Activated naive CD4-positive, alpha-beta T cell treated with anti-CD3 and anti-CD28 coated beads, Interleukin-2, amount 10 ng/mL, durations not matched to agents 7 days and 5 days (primary cell): ENCODE measurements around the gene SKIC2.
"Not testable (repeated sequence)": the region's sequence is repeated elsewhere in the genome, so short reads cannot be mapped to it uniquely, and the experiment has no call there.

Source experiments
- CTCF ChIA-PET: fragments of 350-600 bp; sonication (Branson Sonifier 250); formaldehyde crosslinking; loops from one replicate; lab custom pipeline; 2021; ENCODE audit warnings: antibody characterized with exemption; lab: Charles Lee
- DNase-seq: peaks from one replicate; pipeline ENCODE4 v3.0.0-alpha.2; 2020
- H3K27ac Mint-ChIP-seq: one replicate; pipeline ENCODE4 v1.8.0; 2021; ENCODE audit warnings: mild to moderate bottlenecking, moderate library complexity, mixed read lengths
- H3K27me3 Mint-ChIP-seq: one replicate; pipeline ENCODE4 v1.8.0; 2021; ENCODE audit warnings: mild to moderate bottlenecking, mixed read lengths
- H3K36me3 Mint-ChIP-seq: one replicate; pipeline ENCODE4 v1.8.0; 2021; ENCODE audit warnings: mixed read lengths
- H3K4me1 Mint-ChIP-seq: one replicate; pipeline ENCODE4 v1.8.0; 2021; ENCODE audit warnings: mixed read lengths
- H3K4me3 Mint-ChIP-seq: one replicate; pipeline ENCODE4 v1.8.0; 2021; ENCODE audit warnings: mild to moderate bottlenecking, moderate library complexity, mixed read lengths
- H3K9me3 Mint-ChIP-seq: one replicate; pipeline ENCODE4 v1.8.0; 2021; ENCODE audit warnings: mixed read lengths

The SKIC2 gene

DNA sequence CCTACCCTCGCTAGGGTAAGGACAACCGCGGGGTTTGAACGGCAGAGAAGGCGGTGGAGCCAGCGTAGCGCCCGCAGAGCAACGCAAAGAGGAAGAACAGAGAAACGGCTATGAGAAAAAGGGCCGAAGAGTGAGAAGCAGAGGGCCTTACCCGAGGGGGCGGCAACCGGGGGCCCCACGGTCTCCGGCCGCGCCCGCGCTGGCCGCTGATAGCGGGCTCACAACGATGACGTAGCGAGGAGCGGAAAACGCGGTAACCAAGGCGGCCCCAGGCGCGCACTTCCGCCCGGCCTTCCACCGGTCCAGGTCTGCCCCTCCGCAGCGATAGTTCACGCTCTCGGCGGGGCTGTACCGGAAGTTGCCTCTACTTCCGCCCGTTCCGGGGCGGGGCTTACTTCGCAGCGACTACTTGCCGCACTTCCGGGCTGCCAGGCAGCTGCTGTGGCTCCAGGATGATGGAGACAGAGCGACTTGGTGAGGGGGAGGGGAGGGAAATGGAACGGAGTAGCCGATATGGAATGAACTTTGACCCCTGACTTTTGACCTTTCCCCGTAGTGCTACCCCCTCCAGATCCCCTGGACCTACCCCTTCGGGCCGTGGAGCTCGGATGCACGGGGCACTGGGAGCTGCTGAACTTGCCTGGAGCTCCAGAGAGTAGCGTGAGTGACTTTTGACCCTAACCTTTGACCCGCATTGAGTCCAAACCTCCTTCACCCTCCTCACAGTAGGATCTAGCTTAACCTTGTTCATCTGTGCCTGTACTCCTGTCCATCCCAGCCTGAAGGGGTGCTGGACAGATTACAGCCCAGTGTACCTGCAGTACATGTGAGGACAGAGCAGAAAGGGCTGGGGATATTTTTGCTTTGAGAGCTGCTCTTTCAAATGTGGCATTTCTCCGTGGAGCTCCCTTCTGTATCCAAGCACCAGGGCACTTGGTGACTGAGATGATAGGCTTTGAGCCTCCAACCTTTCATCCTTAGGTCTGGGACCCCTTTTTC lies at the start of gene SKIC2, which contains the start of gene NELFE:
TSS of gene SKIC2 (plus strand) at position 435 of the 999 bp plus-strand sequence. CDS start at position 453, 18 bp downstream.
TSS of gene NELFE (minus strand) at position 231 of the 999 bp plus-strand sequence. CDS start 525 bp downstream, outside the sequence.
- Mint-ChIP-seq H3K9me3 (no peaks in the 10 kb centered on the region), H3K27ac (peak within 1 kb of the TSS; percentile 98), H3K4me3 (peak within 1 kb of the TSS; percentile 94), H3K4me1 (peaks cover 32% of the 10 kb centered on the region), H3K36me3 (peaks cover 57% of the 10 kb centered on the region), H3K27me3 (no peaks in the 10 kb centered on the region)
- peak; percentile 99 for DNase-seq
- CTCF ChIA-PET = interaction anchor here (0.9 to 1.9 kb wide), 4 partner anchors 7 to 12 kb away, joined by 3 to 6 read pairs (median 4); partner anchors contain the start of gene DXO

DNA sequence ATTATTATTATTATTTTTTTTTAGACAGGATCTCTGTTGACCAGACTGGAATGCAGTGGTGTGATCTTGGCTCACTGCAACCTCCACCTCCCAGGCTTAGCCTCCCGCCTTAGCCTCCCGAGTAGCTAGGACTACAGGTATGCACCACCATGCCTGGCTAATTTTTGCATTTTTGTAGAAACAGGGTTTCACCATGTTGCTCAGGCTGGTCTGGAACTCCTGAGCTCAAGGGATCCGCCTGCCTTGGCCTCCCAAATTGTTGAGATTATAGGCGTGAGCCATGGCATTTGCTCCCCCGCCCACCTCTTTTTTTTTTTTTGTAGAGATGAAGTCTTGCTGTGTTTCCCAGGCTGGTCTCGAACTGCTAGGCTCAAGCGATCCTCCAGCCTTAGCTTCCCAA lies 49.7 kb upstream of the SKIC2 start:
- H3K27ac Mint-ChIP-seq, CTCF ChIA-PET, H3K9me3 Mint-ChIP-seq, H3K4me3 Mint-ChIP-seq, DNase-seq, H3K36me3 Mint-ChIP-seq, H3K4me1 Mint-ChIP-seq: not testable (repeated sequence)
- H3K27me3 Mint-ChIP-seq = peaks cover 34% of the 10 kb centered on the region

DNA sequence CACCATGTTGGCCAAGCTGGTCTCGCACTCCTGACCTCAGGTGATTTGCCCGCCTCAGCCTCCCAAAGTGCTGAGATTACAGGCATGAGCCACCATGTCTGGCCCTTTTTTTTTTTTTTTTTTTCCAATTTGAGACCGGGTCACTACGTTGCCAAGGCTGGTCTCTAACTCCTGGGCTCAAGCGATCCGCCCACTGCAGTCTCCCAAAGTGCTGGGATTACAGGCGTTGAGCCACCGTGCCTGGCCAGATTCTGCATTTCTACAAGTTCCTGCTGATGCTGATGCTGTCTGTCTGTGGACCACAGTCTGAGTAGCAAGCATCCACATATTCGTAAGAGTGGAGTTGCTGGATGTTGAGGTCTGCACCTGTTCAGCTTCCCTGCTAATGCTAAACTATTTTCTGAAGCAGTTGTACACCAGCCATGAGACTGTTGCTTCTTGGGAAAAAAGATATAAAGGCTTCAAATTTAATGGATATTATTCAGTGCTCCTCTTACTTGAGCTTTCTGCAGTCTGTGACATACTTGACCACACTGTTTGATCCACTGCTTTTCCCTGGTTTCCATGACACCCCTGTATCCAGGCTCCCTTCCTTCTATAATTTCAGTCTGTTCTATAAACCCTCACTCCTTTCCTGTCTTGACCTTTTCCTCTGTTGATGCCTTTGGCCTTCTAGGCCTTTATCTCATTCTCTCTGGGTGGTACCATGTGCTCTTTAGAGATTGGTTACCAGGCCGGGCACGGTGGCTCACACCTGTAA lies 47.0 kb upstream of the SKIC2 start:
- Mint-ChIP-seq H3K27me3 (peaks cover 21% of the 10 kb centered on the region), H3K4me3 (no peak overlapping the region), H3K36me3 (no peaks in the 10 kb centered on the region), H3K9me3 (no peaks in the 10 kb centered on the region), H3K4me1 (peaks cover 2% of the 10 kb centered on the region), H3K27ac (no peak overlapping the region)
- DNase-seq = no peak
- CTCF ChIA-PET = interaction anchor here (1.1 kb wide), 1 partner anchor 10 kb away, joined by 3 read pairs; the partner anchor contains the start of gene ZBTB12

DNA sequence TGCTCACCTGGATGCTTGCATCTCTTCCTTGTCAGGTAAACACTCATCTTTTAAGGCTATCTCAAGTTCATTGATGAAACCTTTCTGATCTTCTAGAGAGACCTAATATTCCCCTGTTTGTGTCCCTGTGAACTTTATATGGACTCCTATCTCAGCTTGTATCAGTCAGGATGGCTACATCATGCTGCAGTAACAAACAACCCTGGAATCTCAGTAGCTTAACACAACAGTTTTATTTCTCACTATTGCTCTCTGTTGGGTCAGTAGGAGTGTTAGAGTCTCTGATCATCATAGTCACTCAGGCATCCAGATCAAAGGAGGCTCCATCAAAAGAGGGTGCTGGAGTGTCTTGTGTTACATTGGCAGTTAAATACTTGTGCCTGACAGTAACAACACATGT lies 43.6 kb upstream of the SKIC2 start:
- Mint-ChIP-seq H3K4me3 (no peak overlapping the region), H3K27me3 (peaks cover 9% of the 10 kb centered on the region), H3K9me3 (no peaks in the 10 kb centered on the region), H3K27ac (no peak overlapping the region), H3K36me3 (no peaks in the 10 kb centered on the region), H3K4me1 (peaks cover 2% of the 10 kb centered on the region)
- DNase-seq = no peak
- CTCF ChIA-PET = no interaction called here

DNA sequence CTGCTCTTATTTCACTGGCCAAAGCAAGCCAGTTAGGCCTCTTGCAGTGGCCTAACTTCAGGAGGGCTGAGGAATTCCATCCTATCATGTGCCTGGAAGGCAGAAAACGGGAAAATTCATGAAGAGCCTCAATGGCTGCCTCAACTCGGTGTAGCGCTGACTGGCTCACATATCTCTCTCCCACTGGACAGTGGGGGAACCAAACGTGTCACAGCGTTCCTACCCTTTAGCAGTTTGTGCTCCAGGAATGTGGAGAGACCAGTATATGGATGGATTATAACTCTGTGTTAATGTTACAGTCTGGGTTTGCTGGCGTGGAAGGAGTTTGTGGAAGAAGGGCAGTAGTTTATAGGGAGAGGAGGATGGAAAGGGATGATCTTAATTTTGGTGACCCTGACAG lies 43.2 kb upstream of the SKIC2 start:
- Mint-ChIP-seq H3K4me3 (no peak overlapping the region), H3K4me1 (peaks cover 2% of the 10 kb centered on the region), H3K36me3 (no peaks in the 10 kb centered on the region), H3K27me3 (peaks cover 12% of the 10 kb centered on the region), H3K27ac (no peak overlapping the region), H3K9me3 (no peaks in the 10 kb centered on the region)
- CTCF ChIA-PET = no interaction called here
- no peak for DNase-seq

DNA sequence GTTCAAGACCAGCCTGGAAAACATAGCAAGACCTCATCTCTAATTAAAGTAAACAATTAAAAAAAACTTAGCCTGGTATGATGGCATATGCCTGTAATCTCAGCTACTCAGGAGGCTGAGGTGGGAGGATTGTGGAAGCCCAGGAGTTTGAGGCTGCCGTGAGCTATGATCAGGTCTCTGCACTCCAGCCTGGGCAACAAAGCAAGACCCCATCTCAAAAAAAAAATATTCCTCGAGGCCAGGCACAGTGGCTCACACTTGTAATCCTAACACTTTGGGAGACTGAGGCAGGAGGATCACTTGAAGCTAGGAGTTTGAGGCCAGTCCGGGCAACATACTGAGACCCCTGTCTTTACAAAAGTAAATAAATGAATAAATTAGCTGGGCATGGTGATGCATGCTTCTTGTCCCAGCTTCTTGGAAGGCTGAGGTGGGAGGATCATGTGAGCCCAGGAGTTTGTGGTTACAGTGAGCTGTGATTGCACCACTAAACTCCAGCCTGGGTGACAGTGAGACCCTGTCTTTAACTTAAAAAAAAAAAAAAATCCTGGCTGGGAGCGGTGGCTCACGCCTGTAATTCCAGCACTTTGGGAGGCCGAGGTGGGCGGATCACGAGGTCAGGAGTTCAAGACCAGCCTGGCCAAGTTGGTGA lies 40.8 kb upstream of the SKIC2 start:
- H3K9me3 Mint-ChIP-seq = no peaks in the 10 kb centered on the region
- no peaks in the 10 kb centered on the region for H3K4me1 Mint-ChIP-seq
- DNase-seq = no peak

DNA sequence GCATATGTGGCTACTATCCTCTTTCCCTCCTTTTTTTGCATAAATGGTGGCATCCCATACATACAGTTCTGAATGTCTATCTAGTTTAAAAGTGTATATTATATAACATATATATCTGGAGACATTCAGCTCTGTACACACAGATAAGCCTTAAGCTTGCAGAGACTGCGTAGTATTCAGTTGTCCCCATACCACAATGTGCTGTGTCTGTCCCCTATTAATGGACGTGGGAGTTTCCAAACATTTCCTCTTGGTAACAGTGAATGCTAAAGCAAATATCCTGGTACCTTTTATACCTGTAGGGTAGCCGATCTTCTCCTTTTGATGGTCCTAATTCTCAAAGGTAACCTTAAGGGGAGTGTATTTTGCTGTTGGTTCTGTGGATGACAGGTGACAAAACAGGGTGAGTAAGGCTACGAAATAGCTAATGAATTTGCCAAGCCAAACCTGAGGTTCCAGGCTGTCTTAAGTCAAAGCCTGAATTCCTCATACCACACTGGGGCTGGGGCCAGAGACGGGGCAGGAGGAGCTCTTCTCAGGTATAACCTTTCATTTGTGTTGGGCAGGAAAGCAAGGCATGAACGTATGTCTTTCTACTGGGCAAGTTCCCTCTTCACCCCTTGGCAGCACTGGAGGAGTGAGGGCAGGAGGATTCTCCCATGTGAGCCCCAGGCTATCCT lies 39.2 kb upstream of the SKIC2 start:
- DNase-seq = no peak
- no peaks in the 10 kb centered on the region for H3K36me3 Mint-ChIP-seq
- no peaks in the 10 kb centered on the region for H3K9me3 Mint-ChIP-seq
- peaks cover 20% of the 10 kb centered on the region for H3K27me3 Mint-ChIP-seq
- no peak overlapping the region for H3K27ac Mint-ChIP-seq
- no peaks in the 10 kb centered on the region for H3K4me1 Mint-ChIP-seq
- no peak overlapping the region for H3K4me3 Mint-ChIP-seq
- CTCF ChIA-PET = interaction anchor here (1.8 kb wide), 1 partner anchor 33 kb away, joined by 7 read pairs; no protein-coding TSS in a partner anchor

More for the DNA sequence above, 40.8 kb upstream of the SKIC2 start:
- Mint-ChIP-seq H3K27me3 (peaks cover 19% of the 10 kb centered on the region), H3K4me3 (no peak overlapping the region), H3K36me3 (no peaks in the 10 kb centered on the region), H3K27ac (no peak overlapping the region)
- CTCF ChIA-PET = interaction anchor here (0.7 to 1.5 kb wide), 3 partner anchors 26 to 65 kb away, joined by 3 to 4 read pairs (median 3); no protein-coding TSS in a partner anchor

DNA sequence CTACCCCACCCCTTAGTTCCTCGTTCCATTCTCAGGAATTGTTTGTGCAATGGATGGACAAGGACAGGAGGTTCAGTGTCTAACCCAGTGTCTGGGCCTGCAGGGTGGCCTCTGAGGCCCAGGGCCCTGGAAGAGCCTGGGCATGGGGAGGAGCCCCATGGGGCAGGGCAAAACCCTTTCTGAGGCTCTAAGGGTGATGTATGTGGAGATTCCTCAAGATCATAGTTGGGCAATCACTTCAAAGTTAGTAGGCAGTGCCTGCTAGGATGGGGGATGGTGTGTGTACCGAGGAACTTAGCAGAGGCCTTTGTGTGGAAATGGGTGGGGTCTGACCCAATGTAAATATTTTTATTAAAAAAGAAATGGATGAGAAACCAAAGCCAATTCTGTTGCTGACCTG lies 38.2 kb upstream of the SKIC2 start:
- H3K36me3 Mint-ChIP-seq = no peaks in the 10 kb centered on the region
- no peak overlapping the region for H3K27ac Mint-ChIP-seq
- no peak for DNase-seq
- H3K4me3 Mint-ChIP-seq = no peak overlapping the region
- CTCF ChIA-PET = interaction anchor here (1.8 kb wide), 1 partner anchor 32 kb away, joined by 7 read pairs; no protein-coding TSS in a partner anchor
- H3K27me3 Mint-ChIP-seq = peaks cover 22% of the 10 kb centered on the region
- H3K4me1 Mint-ChIP-seq = no peaks in the 10 kb centered on the region
- no peaks in the 10 kb centered on the region for H3K9me3 Mint-ChIP-seq

DNA sequence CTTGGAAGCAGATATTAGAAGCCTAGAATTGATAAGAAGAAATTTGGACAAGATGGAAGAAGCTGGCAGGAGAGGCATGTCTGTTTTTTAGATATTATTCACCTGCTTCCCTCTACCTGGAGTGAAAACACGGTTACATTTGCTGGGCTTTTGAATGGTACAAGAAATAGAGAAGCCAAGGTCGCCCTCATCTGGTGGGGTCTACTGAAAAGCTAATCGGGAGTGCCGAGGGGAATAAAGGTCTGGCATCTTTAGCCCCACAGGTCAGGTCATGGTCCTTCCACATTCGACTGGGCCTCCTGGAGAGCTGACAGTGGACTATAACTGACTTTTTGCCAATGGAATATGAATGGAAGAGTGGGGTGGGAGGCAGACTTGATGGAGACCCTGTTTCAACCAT lies 36.0 kb upstream of the SKIC2 start:
- DNase-seq = peak; percentile 53
- H3K4me1 Mint-ChIP-seq = no peaks in the 10 kb centered on the region

DNA sequence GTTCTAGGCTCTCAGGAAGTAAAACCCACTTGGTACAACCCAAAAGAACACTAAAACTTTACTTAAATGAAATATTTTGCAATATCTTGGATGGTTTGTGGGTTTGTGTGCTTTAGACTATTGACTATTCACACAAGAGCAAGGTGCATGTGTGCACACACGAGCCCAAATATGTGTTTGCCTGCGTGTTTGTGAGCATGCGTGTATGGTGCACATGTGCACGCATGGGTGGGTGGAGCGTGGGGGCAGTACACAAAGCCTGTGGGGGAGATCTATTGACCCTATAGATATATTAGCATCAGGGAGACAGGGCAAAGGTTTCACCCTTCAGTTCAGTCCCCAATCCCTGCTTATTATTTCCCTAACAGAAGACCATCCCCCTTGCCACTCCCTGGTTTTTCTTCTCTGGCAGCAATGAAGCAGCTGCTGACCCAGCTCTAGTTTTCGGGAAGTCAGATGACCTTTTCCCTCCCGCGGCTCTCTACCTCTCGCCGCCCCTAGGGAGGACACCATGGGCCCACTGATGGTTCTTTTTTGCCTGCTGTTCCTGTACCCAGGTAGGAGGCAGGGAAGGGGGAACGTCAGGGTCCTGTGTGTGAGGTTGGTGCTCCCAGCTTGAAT lies 31.6 kb upstream of the SKIC2 start, which contains the start of gene C2:
TSS of gene C2 (plus strand) at position 476 of the 621 bp plus-strand sequence. CDS start at position 512, 36 bp downstream.
- no peaks in the 10 kb centered on the region for H3K36me3 Mint-ChIP-seq
- CTCF ChIA-PET = interaction anchor here (0.6 kb wide), 1 partner anchor 8 kb away, joined by 4 read pairs; no protein-coding TSS in a partner anchor
- no peaks in the 10 kb centered on the region for H3K4me1 Mint-ChIP-seq
- no peak for DNase-seq
- no peak within 1 kb of the TSS for H3K27ac Mint-ChIP-seq
- H3K9me3 Mint-ChIP-seq = no peaks in the 10 kb centered on the region
- H3K27me3 Mint-ChIP-seq = peaks cover 12% of the 10 kb centered on the region
- no peak within 1 kb of the TSS for H3K4me3 Mint-ChIP-seq

More for the DNA sequence above, 36.0 kb upstream of the SKIC2 start:
- no peak overlapping the region for H3K4me3 Mint-ChIP-seq
- H3K27me3 Mint-ChIP-seq = peaks cover 24% of the 10 kb centered on the region
- H3K9me3 Mint-ChIP-seq = no peaks in the 10 kb centered on the region
- CTCF ChIA-PET = interaction anchor here (0.8 kb wide), 2 partner anchors 239 to 375 kb away, joined by 3 read pairs; no protein-coding TSS in a partner anchor
- H3K36me3 Mint-ChIP-seq = no peaks in the 10 kb centered on the region
- H3K27ac Mint-ChIP-seq = no peak overlapping the region

DNA sequence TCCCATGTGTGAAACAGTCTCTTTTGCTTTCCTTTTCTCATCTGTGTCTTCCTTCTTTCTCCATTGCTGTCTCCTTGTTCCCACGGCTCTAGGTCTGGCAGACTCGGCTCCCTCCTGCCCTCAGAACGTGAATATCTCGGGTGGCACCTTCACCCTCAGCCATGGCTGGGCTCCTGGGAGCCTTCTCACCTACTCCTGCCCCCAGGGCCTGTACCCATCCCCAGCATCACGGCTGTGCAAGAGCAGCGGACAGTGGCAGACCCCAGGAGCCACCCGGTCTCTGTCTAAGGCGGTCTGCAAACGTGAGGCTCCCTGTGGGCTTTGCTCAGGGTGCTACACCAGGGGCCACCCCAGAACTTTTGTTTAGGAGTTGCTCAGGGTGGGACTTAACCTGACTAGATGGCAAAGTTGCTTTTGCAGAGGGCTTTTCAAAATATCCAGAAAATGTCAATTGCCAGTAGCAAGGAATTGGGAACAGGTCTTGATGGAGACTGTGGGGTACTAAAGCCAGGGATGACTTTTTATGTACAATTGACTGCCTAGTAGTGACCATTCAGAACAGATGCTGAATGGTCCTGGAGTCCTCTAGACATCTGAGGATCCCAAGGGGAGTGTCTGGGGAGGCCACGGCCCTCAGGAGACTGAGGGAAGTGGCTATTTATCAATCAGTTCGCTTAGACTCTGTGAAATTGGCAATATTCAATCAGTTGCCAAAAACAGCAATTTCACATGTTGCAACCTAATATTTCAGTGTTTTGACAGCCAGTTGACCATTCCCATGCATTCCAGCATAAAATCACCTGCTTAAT lies 30.9 kb upstream of the SKIC2 start:
- H3K4me3 Mint-ChIP-seq = no peak overlapping the region
- H3K27ac Mint-ChIP-seq = no peak overlapping the region
- H3K4me1 Mint-ChIP-seq = no peaks in the 10 kb centered on the region
- CTCF ChIA-PET = no interaction called here
- H3K9me3 Mint-ChIP-seq = no peaks in the 10 kb centered on the region
- H3K27me3 Mint-ChIP-seq = peaks cover 12% of the 10 kb centered on the region
- no peak for DNase-seq
- H3K36me3 Mint-ChIP-seq = no peaks in the 10 kb centered on the region

DNA sequence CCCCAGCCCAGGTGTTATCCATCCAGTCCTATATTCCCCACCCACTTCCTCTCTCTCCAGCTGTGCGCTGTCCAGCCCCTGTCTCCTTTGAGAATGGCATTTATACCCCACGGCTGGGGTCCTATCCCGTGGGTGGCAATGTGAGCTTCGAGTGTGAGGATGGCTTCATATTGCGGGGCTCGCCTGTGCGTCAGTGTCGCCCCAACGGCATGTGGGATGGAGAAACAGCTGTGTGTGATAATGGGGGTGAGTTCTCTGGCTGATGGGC lies 30.4 kb upstream of the SKIC2 start:
- CTCF ChIA-PET = no interaction called here
- H3K4me1 Mint-ChIP-seq = no peaks in the 10 kb centered on the region
- no peaks in the 10 kb centered on the region for H3K9me3 Mint-ChIP-seq
- H3K27ac Mint-ChIP-seq = no peak overlapping the region
- no peak overlapping the region for H3K4me3 Mint-ChIP-seq
- H3K36me3 Mint-ChIP-seq = no peaks in the 10 kb centered on the region
- no peak for DNase-seq
- peaks cover 17% of the 10 kb centered on the region for H3K27me3 Mint-ChIP-seq
